ENCODE measurements around the gene STAT1.
A peak's percentile ranks its signal among the peaks of the same experiment; 100 is the strongest.

STAT1 gene

DNA sequence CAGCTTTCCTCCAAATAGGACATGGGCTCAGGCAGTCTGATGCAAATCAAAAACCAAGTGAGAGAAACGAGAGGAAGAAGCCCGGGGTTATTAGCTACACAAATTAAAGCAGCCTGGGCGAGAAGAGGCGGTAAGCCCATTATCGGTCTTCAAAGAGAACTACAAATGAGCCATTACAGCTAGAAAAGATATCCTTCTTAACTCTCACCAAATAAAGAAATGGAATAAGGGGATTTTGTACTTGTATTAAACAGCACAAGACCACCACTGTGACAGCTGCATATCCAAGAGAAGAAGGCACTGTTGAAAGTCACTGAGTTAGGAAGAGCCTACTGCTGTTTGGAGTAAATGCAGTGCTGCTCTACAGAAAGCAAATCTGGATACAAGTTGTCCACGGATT, 32.6 kb downstream of the STAT1 start:
- H3K79me2 ChIP-seq (ENCODE audit: insufficient read depth, low read depth) = no peaks in the 10 kb centered on the region
- no peaks in the 10 kb centered on the region; the same call in 1 of the 2 replicates for H3K36me3 ChIP-seq (ENCODE audit: insufficient read depth)
- peak overlapping the region; percentile 80 for H3K4me2 ChIP-seq
- TF ChIP-seq, protein P1, sequence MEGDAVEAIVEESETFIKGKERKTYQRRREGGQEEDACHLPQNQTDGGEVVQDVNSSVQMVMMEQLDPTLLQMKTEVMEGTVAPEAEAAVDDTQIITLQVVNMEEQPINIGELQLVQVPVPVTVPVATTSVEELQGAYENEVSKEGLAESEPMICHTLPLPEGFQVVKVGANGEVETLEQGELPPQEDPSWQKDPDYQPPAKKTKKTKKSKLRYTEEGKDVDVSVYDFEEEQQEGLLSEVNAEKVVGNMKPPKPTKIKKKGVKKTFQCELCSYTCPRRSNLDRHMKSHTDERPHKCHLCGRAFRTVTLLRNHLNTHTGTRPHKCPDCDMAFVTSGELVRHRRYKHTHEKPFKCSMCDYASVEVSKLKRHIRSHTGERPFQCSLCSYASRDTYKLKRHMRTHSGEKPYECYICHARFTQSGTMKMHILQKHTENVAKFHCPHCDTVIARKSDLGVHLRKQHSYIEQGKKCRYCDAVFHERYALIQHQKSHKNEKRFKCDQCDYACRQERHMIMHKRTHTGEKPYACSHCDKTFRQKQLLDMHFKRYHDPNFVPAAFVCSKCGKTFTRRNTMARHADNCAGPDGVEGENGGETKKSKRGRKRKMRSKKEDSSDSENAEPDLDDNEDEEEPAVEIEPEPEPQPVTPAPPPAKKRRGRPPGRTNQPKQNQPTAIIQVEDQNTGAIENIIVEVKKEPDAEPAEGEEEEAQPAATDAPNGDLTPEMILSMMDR (conservative IDR thresholded peaks at IDR 0.05; ENCODE audit: low read depth, low read length) = no peak
- H3K9ac ChIP-seq = peak overlapping the region; percentile 58; the same call in 1 of the 2 replicates
- H3K27me3 ChIP-seq (ENCODE audit: insufficient read depth, low read depth) = no peaks in the 10 kb centered on the region
- no peak overlapping the region for H3K4me3 ChIP-seq (IDR thresholded peaks at IDR 0.05; ENCODE audit: insufficient read depth, low read depth, low read length)
- H2AFZ ChIP-seq (ENCODE audit: low read depth) = no peak overlapping the region
- H3K4me1 ChIP-seq (ENCODE audit: low read depth, poor library complexity, severe bottlenecking) = peaks cover 76% of the 10 kb centered on the region
- no peaks in the 10 kb centered on the region for H4K20me1 ChIP-seq (ENCODE audit: insufficient read depth)
- H3K27ac ChIP-seq = peak overlapping the region; percentile 84

DNA sequence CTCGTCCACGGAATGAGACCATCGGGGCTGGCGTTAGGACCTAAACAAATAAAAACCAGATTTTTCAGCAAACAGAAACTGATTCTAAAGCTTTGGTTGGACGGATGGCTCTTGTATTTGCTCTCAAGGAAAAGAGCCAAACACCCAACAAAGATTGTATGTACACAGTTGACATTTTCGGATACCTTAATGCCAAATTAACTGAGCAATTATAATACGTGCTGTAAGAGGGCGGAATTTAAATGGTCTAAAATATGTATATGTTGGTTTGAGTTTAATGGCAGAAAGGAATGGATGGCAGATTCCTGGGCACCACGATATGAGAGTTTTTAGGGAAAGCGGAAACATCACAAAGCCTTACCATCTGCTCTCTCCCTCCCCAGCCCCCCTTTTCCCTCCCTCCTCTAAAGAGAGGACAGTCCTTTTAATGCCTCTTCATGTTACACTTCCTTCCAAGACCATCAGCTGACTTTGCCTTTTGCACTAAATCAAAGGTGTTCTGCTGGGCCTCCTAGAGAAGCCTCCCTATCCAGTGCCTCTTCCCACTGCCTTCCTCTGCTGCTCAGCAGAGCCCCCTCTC, 33.3 kb downstream of the STAT1 start:
- TF ChIP-seq, protein P1 (conservative IDR thresholded peaks at IDR 0.05; ENCODE audit: low read depth, low read length) = no peak
- no peaks in the 10 kb centered on the region; the same call in 1 of the 2 replicates for H3K36me3 ChIP-seq (ENCODE audit: insufficient read depth)
- peaks cover 70% of the 10 kb centered on the region for H3K4me1 ChIP-seq (ENCODE audit: low read depth, poor library complexity, severe bottlenecking)
- peak overlapping the region; percentile 84 for H3K27ac ChIP-seq
- H3K4me3 ChIP-seq (IDR thresholded peaks at IDR 0.05; ENCODE audit: insufficient read depth, low read depth, low read length) = peak overlapping the region; percentile 86
- no peaks in the 10 kb centered on the region for H4K20me1 ChIP-seq (ENCODE audit: insufficient read depth)
- peak overlapping the region; percentile 58; the same call in 1 of the 2 replicates for H3K9ac ChIP-seq
- peak overlapping the region; percentile 80 for H3K4me2 ChIP-seq
- peak overlapping the region; percentile 34 for H2AFZ ChIP-seq (ENCODE audit: low read depth)
- no peaks in the 10 kb centered on the region for H3K27me3 ChIP-seq (ENCODE audit: insufficient read depth, low read depth)
- H3K79me2 ChIP-seq (ENCODE audit: insufficient read depth, low read depth) = no peaks in the 10 kb centered on the region

DNA sequence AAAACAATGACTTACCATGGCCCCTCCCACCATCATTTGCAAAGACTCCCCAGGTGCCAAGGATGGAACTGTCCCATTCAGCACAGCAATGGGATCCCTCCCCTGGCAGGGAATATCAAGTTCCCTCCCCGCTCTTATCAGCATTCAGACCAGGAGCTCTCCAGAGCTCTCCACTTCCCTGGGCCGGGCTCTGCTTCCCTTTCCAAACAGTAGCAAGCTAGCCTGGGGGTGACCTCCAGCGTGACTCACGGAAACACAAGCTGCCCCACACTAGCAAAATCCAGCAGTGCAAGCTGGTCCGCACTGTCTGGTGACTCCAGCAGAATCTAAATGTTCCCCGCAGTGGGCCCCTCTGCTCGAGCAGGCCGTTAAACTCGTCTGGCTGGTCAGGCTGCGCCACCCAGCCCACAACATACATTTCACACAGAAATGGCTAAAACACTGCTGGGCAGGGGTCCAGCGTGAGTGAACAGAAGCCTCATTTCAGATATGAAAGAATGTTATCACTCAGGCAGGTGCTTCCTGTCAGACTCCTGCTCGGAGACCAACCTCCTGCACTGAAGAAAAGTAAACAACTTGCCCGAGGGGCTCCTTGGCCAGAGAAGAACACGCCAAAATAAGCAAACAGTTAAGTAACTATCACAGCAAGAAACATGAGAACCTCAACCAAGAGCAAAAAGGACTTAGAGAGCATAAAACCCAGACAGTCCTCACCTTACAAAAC, 33.9 kb downstream of the STAT1 start:
- Histone ChIP-seq H3K4me3 (IDR thresholded peaks at IDR 0.05; ENCODE audit: insufficient read depth, low read depth, low read length) (peak overlapping the region; percentile 86), H3K79me2 (ENCODE audit: insufficient read depth, low read depth) (no peaks in the 10 kb centered on the region), H3K27me3 (ENCODE audit: insufficient read depth, low read depth) (no peaks in the 10 kb centered on the region), H3K4me1 (ENCODE audit: low read depth, poor library complexity, severe bottlenecking) (peaks cover 63% of the 10 kb centered on the region), H2AFZ (ENCODE audit: low read depth) (peak overlapping the region; percentile 34), H3K4me2 (peak overlapping the region; percentile 80), H4K20me1 (ENCODE audit: insufficient read depth) (no peaks in the 10 kb centered on the region), H3K27ac (peak overlapping the region; percentile 84), H3K9ac (peak overlapping the region; percentile 58), H3K36me3 (ENCODE audit: insufficient read depth) (no peaks in the 10 kb centered on the region; the same call in 1 of the 2 replicates)
- TF ChIP-seq, protein P1 (conservative IDR thresholded peaks at IDR 0.05; ENCODE audit: low read depth, low read length) = no peak

DNA sequence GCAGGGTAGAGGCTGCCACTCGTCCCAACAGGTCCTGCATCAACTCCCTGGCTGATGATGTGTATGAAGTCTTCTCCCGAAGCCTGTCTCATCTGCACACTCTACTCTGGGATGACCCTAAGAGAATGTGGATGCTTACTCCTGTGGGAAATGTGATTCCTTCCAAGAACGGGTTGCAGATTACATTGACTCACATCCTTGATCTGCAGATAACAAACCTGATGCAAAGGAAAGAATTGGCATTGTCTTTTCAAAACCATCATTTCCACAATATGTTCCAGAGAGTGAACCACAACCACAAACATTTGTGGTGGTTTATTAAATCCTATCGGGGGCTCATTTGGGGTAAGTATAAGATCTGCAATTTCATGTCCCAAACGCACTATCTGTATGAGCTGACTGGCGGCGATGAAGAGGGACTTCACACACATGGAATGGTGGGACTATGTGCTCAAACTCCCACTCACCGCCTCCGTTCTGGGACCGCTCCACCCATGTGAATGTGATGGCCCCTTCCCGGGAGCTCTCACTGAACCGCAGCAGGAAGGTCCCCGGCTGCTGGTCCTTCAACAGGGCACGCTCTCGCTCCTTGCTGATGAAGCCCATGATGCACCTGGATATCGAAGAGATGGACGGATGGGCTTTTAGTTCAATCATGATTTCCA, 35.5 kb downstream of the STAT1 start:
- Histone ChIP-seq H3K27me3 (ENCODE audit: insufficient read depth, low read depth) (no peaks in the 10 kb centered on the region), H3K4me3 (IDR thresholded peaks at IDR 0.05; ENCODE audit: insufficient read depth, low read depth, low read length) (no peak overlapping the region), H4K20me1 (ENCODE audit: insufficient read depth) (no peaks in the 10 kb centered on the region), H3K79me2 (ENCODE audit: insufficient read depth, low read depth) (no peaks in the 10 kb centered on the region), H3K27ac (no peak overlapping the region; the same call in 1 of the 2 replicates), H2AFZ (ENCODE audit: low read depth) (no peak overlapping the region), H3K36me3 (ENCODE audit: insufficient read depth) (no peaks in the 10 kb centered on the region; the same call in 1 of the 2 replicates), H3K4me2 (peak overlapping the region; percentile 80; the same call in 1 of the 2 replicates), H3K9ac (no peak overlapping the region), H3K4me1 (ENCODE audit: low read depth, poor library complexity, severe bottlenecking) (peaks cover 48% of the 10 kb centered on the region)
- TF ChIP-seq, protein P1 (conservative IDR thresholded peaks at IDR 0.05; ENCODE audit: low read depth, low read length) = no peak
